TTC549 (cell line): Measurements from ENCODE around the gene NRARP.

Experiments
- FAIRE-seq: peaks from 2 replicates; lab custom pipeline; 2012; peaks lifted over from hg19 to GRCh38; lab: Jason Lieb, UNC

The NRARP gene

DNA sequence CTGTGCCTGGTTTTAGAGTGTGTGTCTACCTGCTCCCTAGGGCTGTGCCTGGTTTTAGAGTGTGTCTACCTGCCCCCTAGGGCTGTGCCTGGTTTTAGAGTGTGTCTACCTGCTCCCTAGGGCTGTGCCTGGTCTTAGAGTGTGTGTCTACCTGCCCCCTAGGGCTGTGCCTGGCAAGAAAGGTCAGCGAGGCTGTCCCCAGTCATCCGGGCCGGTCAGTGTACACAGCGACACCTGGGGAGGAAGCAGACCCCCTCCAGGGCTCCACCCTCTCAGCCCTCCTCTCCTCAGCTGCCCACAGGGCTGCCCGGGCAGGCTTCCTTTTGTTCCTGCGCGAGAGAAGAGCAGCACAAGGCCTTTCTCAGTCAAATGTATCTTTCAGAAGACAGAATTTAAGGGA lies 4.1 kb downstream of the NRARP start:
- no peak for FAIRE-seq

DNA sequence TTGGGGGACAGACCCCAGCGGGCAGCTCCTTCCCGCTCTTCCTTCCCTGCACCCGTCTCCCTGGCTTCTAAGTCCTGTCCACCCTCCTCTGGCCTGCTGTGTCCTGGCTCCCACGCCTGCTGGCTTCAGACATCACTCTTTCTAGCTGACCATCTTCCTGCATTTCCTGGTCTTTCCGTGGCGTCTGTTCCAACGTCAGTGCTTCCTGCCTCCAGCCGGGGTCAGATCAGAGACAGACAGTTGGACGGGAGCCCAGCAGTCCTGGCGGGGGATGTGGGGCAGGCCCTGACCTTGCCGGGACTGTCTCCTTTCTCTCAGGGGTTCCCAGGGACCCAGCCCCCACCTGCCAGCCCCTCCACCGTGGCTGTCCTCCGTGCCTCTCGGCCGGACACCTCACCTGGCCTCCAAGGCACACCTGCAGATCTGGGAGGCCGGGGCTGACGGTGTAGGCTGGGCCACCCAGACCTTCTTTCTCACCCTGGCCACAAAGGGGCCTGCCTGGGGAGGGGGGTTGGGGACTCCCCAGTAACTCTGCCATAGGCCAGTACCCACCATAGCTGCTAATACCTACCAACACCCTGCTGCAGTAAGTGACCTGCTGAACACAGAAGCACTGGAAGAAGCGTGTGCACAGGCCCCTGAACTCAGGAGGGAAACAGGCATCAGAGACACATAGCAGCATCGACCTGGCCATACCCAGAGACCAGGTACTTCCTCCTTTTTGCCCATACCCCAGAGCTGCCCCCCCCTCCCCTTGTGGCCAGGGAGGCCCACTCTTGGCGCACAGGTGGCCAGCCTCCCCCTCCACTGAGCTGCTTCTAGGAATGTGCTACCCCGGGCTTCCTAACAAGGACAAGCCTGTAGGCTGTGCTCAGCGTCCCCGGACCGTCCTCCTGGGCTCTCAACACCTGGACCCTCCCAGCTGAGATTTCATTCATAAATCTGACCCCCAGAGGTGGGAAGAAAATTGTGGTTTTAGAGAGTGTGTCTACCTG lies 5.1 kb downstream of the NRARP start:
- FAIRE-seq: no peak

DNA sequence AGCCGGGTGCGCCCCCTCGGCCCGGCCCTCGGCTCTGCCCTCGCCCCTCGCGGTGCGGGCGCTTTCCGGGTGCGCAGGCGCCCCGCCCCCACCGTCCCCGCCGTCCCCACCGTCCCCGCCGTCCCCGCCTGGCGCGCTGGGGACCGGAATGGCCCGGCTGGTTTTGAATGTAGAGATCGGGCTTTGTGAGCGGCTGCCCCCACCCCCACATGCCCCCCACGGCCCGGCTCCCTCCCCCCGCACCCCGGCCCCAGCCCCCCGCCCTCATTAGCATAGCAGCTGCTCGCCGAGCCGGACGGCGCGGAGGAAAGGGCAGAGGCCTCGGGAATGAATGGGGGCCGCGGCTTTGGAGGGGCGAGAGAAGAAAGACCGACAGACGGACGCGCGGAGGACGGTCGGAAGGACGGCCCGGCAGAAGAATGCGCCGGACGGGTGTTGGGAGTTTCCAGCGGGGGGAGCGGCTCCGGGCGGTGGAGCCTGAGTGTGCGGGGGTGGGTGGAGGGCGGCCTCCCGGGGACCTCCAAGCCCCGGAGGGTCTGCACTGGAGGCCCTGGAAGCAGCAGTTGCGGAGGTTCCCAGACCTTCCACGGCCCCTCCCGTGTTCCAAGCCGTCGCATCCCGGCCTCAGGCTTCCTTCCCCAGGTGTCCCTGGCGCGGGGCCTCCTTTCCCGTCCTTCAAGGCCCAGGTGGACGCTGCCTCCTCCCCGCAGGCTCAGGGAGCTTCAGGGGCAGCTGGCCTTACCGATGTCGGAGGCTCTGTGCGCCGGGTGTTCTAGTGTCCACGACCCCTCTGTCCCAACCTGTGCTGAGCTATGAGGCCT lies 6.0 kb downstream of the NRARP start:
- FAIRE-seq: no peak

DNA sequence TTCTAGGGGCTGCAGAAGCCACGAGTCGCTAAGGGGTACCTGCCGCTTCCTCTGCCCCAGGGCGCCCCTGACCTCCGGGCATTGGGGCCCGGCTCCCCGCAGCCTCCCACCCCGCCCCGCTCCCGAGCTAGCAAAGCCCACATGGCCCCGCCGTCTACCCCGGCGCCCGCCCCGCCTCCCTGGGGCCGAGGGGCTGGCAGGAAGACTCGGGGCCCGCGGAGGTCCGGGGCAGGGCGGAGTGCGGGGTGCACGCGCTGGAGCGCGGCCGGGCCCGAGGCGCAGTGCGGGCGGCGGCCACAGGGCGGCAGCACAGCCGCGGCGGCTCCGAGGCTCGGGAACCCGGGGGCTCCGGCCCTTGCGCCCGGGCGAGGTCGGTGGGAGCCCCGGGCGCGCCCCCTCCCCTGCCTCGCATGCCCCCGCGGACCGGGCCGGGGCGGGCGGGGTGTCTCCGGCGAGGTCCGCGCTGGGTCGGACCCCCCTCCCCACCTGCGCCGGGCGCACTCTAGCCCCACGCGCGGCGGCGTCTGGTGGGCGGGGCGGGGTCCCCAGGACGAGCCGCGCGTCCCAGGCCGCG lies 6.7 kb downstream of the NRARP start:
- no peak for FAIRE-seq

DNA sequence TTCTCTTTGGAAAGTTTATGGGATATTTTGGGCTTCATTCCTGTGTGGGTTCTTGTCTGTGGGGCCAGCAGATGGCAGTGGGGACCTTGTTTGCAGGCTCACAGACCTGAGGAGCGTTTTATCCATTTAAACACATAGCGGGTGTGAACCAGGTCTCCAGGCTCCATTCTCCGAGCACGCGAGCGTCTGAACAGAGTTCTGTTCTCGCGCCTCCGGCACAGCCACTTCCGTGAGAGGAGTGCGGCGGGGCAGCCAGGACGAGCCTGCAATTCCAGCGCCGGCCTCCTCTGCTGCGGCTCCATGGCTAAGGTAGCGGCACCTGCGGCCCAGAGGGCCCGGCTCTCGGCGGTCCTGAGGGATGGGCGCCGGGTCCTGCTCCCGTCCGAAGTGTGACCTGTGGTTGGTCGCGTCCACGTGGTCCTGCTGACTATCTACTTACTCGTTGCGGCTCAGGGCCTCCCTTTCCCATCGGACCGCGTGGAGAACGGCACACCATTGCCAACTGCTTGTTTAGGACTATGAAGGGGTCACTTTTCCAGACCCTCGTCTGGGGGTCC lies 7.3 kb downstream of the NRARP start:
- no peak for FAIRE-seq

DNA sequence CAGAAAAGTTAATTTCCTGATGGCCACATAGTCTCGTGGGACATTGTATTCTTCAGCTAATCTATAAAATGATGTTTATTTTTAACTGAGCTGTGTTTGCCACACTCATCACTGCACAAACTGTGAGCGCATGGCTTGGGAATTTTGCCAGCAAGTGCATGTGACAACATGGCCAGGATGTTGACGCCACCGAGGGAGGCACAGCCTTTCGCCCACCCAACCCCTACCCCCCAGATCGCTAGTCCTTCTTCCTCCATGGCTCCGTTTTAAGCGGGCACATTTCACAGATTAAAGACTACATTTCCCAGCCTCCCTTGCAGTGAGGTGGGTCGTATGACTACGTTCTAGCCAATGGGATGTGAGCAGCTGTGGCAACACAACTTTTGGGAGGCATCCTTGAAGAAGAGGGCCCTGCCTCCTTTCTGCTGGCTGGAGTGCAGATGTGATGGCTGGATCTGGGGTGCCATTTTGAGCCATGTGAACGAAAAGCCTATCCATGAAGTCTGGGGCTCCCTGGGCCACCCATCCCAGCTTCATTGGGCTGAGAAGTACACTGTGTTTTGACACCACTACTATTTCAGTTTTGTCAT lies 7.9 kb downstream of the NRARP start:
- FAIRE-seq: peak; percentile 47

DNA sequence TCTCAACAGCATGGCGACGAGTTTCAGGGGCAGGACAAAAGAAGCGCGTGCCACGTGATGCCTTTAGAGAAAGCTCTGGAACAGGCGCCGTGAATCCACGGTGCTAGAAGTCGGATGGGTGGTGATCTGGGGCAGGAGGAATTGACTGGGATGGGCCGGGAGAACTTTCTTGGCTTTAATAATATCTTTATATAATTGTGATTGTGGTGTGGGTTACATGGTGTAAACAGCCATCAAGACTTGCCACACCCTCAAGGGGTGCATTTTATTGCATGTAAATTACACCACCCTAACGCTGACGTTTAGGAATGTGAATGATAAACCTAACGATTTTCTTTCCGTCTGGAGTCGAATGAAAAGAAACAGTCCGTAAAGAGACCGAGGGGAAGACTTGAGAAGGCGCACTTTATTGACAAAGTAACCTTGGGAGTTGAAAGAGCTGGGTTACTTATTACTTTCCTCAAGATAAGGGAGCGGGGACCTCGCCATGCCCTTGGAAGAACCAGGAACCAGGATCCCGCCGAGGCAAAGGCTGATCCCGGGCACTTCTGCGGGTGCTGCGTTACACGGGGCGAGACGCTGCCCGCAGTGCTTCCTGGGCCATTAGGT lies 8.5 kb downstream of the NRARP start:
- FAIRE-seq: no peak

DNA sequence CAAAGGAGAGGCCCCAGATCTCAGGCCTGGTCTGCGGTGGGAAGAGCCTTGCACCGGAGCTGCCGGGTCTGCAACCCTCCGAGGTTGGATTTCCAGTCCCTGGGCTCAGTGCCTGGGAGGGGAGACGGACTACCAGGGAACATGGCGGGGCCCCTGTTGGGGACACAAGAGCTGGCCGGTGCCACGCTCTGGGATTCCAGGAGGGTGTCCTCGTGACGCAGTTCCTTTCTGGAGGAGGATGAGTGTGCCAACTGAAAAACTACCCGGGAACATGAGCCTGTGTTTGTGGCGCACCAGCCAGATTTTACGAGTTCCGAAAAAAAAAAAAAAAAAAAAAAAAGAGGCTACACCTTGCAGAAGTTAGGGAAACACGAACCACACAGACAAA lies 9.0 kb downstream of the NRARP start:
- FAIRE-seq: no peak

DNA sequence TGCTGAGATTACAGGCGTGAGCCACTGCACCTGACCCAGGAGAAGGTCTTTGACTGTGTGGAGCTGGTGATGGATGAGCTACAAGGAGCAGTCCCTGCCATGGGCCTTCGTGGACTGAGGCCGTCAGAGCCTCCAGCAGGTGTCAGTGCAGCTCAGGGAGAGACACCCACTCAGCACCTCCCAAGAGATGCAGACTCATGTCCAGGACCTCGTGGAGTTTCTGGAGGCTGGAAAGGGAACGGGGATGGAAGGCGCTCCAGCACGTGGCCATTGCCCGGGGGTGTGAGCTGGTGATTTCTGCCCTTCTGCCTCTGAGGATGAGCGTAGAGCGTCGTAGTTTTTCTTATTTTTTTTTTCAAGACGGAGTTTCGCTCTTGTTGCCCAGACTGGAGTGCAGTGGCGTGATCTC lies 15.1 kb downstream of the NRARP start:
- FAIRE-seq: no peak

DNA sequence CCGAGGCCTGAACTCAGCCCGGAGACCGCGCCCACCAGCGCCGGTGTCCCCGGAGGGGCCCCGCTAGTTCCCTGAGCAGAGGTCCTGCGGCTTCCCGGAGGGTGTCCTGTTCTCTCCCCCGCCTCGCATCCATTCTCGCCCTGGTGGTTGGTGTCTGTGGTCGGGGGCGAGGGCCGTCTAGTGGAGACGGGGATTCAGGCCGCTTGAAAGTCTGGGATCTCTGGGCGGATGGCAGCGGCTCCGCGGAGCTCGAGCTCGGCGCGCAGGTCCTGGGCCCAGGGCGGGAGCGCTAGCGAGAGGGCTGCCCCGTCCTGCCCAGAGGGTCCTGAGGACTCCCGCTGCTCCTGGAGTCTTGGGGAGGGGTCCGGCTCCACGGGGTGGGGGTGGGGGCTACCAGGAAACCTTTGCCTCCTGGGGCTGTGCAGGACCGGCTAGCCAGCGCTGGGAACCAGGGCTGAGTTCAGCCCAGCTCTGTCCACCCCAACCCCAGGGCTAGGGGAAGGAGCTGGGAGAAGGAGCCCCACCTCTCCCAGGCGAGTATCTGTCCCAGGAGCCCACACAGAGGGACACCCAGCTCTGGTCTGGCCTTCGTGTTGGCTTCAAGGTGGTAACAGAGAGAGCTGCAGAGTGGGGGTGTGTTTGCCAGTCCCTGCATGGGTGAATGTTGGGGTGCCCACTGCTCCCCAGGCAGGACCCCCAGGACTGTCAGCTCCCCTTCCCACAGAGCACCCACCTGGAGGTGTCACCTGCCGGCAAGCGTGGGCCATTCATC lies 20.5 kb downstream of the NRARP start:
- FAIRE-seq: no peak

DNA sequence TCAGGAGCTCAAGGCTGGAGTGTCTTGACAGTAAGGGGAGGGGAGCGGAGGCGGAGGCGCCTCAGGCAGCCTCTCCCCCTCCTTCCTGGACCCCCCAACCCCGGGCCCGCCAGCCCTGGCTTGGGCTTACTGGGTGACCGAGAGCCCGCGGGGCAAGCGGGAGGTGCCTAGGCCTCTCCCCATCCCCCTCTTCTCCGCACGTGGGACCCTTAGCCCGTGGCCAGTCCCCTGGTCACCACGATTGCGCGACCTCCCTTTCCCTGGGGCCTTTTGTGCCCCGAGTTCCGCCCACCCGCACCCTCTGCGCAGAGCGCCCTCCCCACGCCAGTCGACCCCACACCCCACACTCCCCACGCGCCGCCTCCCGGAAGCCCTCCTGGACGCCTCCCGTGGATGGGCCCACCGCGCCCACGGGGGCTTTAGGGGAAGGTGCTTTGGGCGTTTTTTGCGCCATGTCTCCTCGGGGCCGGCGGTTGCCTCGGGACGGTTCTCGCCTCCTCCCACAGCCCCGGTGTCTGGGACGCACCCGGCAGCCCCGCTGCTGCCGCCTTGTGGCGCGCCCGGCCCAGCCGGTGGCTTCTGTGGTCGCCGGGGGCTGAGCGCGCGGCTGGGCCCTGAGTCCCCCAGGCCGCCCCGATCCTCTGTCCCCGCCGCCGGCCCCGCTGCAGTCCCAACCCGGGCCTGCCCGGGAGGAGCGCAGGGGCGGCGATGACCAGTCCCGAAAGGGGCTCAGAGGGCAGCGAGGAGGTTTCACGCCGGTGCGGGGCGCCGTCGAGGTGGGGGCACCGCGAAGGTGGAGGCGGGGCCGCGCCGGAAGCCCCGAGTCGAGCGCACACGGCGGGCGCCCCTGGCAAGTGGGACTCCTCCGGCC lies 21.4 kb downstream of the NRARP start:
- FAIRE-seq: no peak

DNA sequence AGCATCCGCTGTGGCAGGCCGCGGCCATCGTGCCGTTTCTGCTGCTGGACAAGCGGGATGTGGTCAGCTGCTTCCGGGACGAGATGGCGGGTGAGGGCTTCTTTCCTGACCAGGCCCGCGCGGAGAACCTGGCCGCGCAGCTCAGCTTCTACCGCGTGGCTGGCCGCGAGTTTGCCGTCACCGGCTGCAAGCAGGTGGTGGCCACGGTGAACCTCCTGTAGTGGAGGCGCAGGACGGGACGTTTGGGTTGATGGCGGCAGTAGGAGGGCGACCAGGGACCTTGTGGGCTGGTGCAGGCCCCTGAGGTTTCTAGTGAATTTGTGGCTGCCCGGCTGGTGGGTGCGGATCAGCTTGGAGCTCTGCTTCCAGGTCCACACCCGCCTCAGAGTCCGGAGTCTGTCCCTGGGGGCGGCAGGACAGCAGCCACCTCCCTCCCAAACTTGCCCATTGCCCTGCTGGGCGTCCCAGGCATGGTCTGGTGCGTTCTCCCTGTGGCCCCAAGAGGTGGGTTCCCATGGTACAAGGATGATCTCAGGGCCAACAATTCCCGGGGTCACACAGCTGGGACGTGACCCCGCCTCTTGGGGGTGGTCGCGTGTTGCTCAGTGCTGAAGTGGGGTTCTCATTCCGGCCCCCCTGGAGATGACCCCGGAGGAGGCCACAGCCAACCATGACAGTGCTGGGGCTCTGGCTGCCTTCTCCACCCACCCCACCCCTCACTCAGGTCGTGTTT lies 22.2 kb downstream of the NRARP start:
- no peak for FAIRE-seq

DNA sequence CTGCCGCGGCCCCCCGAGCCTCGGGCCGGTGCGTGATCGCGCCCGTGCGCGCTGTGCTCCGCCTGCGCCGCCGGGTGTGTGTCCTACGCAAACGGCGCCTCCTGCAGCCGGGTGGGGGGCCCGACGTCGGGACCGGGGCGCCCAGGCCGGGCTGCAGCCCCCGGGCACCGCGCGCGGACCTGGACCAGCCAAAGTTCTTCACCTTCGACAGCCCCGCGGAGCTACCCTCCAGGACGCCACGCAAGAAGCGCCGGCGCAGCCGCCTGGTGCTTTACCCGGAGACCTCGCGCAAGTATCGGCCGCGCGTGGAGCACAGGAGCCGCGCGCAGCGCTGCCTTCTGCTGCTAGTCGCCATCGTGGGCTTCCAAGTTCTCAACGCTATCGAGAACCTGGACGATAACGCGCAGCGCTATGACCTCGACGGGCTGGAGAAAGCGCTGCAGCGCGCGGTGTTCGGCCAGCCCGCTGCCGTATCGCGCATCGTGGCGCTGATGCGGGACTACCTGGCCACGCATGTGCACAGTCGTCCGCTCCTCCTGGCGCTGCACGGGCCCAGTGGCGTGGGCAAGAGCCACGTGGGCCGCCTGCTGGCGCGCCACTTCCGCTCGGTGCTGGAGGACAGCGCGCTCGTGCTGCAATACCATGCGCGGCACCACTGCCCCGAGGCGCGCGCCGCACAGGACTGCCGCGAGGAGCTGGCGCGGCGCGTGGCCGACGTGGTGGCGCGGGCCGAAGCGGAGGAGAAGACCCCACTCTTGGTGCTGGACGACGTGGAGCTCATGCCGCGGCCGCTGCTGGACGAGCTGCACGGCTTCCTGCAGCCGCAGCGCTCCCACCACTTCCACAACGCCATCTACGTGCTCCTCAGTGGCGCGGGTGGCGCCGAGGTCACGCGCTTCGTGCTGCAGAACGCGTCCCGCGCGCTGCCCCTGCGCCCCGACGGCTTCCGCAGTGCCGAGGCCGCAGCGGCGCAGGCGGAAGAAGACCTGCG lies 23.1 kb downstream of the NRARP start:
- FAIRE-seq: no peak

DNA sequence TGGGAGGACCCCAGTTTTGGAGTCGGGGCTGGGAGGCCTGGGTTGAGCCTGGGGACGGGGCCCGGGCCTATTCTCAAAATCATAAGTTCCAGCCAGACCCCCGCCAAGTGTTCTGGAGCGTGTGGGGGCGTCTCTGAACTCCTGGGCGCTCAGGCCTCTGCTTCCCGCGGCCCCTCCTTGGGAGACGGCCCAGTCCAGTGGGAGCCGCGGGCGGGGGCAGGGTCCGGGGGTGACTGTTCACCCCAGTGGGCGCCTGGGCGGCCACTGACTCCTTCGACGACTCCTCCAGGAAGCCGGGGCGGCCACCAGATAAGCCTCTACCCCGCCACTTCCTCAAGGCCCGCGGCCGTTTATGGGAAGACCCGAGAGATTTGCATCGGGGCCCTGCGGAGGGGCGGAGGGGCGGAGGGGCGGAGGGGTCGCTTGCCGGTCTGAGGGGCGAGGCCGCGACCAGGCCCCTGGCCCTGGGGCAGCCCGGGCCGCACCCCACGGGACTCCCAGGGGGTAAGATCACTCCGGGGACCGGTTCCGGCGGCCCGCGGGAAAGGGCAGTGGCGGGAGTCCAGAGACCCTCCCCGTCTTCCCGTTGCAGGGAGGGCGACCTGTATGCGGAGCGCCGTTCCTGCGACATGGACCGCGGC lies 23.9 kb downstream of the NRARP start:
- no peak for FAIRE-seq

DNA sequence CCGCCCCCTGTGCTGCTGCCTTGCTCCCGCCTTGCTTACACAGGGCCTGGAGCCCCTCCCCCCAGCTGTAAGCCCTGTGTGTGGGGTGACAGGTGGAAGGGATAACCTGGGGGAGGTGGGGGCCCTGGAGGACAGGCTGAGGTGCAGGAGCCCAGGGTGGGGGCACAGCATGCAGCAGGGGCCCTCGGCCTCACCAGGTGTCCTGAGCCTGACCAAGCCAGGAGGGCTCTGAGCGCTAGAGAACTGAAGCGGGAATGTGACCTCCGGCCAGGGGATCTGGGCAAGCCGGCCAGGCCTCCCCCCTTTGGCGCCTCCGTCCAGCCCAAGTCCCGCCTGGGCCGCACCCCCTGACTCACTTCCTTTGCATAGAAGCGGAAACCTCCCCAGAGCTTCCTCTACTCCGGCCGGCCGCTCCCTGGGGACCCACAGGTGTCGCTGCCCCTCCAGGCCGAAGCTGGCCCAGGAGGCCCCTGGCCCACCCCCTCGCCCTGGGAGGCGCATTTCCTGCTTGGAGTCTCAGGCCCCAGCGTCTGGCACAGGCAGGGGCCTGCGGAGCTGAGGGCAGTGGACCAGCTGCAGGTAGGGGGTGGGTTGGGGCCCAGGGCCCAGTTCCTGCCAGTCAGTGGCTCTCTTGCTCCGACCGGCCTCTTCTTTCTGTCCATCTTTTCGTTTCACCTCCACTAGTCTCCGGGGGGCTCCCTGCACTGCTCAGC lies 24.6 kb downstream of the NRARP start, which contains the start of gene TOR4A:
TOR4A (plus strand) TSS at position 398 of the 713 bp plus-strand sequence. CDS start 964 bp downstream, outside the sequence.
- no peak for FAIRE-seq

DNA sequence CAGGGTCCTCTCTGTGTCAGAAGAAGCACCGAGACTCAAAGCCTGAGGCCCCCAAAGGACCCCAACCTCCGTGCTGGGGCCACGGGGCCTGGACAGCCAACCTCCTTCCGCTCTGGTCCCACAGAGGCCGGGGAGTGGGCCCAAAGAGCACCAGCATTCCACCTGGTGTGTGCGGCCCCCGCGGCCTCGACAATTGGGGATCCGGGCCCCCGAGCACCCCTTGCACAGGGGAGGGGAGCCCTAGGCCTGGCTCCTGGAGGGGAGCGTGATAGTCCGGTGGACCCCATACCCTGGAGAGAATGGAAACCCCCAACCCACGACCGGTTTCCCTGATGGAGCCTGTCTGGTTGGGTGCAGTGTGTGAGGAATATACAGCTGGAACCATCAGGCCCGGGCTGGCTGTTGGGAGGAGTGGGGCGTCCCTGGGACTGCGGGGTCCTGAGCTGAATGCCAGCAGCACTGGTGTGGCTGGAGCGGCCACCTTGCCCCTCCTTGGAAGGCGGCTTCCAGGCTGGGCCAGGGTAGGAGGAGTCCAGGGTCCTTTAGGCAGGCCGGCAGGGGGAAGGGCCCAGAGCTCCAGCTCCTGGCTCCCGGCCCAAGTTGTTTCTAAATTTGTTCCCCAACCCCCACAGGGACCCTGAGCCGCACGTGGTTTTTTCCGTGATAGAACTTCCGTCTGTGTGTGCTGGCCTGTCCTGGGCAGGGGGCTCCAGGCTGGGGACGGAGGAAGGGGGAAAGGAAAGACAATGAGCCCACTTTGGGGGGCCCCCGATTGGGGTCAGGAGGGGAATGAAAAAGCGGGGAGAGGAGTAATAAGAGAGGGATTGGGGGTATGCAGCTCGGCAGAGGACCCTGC lies 25.4 kb downstream of the NRARP start:
- FAIRE-seq: no peak
